H1 (cell line): ENCODE results near the gene NOC2L. TPM values are rescaled to one million over a fixed set of nuclear protein-coding genes. Genes with fewer than 3 reads are reported as not detected.

Source experiments
- CTCF ChIA-PET: fragments of 300-600 bp; sonication (Branson Sonifier 250); formaldehyde crosslinking; loops from one replicate; lab custom pipeline; 2021; ENCODE audit not compliant: partially characterized antibody; lab: Charles Lee
- POLR2A ChIA-PET: fragments of 300-600 bp; sonication (Branson Sonifier 250); formaldehyde crosslinking; loops from one replicate; lab custom pipeline; 2021; ENCODE audit warnings: inconsistent platforms; ENCODE audit not compliant: partially characterized antibody; lab: Charles Lee
- DNase-seq, 2 experiments: peaks; one replicate each; pipeline versions ENCODE4 v3.0.0 to v3.0.0-alpha.2; 2010 to 2022; ENCODE audit warnings: low spot score in 2 of 2, low read depth in 1 of 2, mixed read lengths in 1 of 2
- FAIRE-seq: peaks from 2 replicates; lab custom pipeline; 2011; peaks lifted over from hg19 to GRCh38; lab: Jason Lieb, UNC
- H2AFZ ChIP-seq: 2 replicates; pipeline ENCODE4 v1.8.1; 2012; ENCODE audit warnings: low read length, inconsistent platforms
- H2AK5ac ChIP-seq: 2 replicates; pipeline ENCODE4 v1.6.1; 2013; ENCODE audit warnings: low read depth, low read length
- H2BK120ac ChIP-seq: replicated peaks from 2 replicates; pipeline ENCODE3; 2013; ENCODE audit warnings: low read depth, low read length, inconsistent platforms
- H2BK12ac ChIP-seq: 2 replicates; pipeline ENCODE4 v1.6.1; 2013; ENCODE audit warnings: low read depth, low read length
- H2BK15ac ChIP-seq: 2 replicates; pipeline ENCODE4 v1.6.1; 2013; ENCODE audit warnings: low read length
- H2BK20ac ChIP-seq: 2 replicates; pipeline ENCODE4 v1.6.1; 2013; ENCODE audit warnings: low read length
- H2BK5ac ChIP-seq: 2 replicates; pipeline ENCODE4 v1.6.1; 2013; ENCODE audit warnings: low read depth, low read length
- H3K14ac ChIP-seq: 2 replicates; pipeline ENCODE4 v1.6.1; 2013; ENCODE audit warnings: inconsistent platforms; ENCODE audit not compliant: insufficient read length
- H3K18ac ChIP-seq: 2 replicates; pipeline ENCODE4 v1.6.1; 2013; ENCODE audit warnings: low read length; ENCODE audit errors: extremely low read depth
- H3K23ac ChIP-seq: 2 replicates; pipeline ENCODE4 v1.6.1; 2013; ENCODE audit warnings: inconsistent platforms; ENCODE audit not compliant: insufficient read length
- H3K23me2 ChIP-seq: 2 replicates; pipeline ENCODE4 v1.6.1; 2013; ENCODE audit warnings: low read depth, low read length
- H3K27ac ChIP-seq: 2 replicates; pipeline ENCODE4 v1.6.1; 2011; ENCODE audit warnings: low read depth, low read length, inconsistent platforms
- H3K27me3 ChIP-seq, 4 experiments: replicated peaks in 1 of 4; 1 replicate in 1 of 4; 2 replicates in 3 of 4; pipeline versions ENCODE4 v1.6.1 to v1.8.1; 2011 to 2013; ENCODE audit warnings: low read length in 3 of 4, mild to moderate bottlenecking in 3 of 4, inconsistent platforms in 2 of 4, mixed read lengths in 2 of 4, moderate library complexity in 1 of 4; ENCODE audit not compliant: control insufficient read depth in 3 of 4, insufficient read depth in 3 of 4; ENCODE audit errors: extremely low read depth in 1 of 4
- H3K36me3 ChIP-seq, 4 experiments: 2 replicates each; pipeline versions ENCODE4 v1.6.1 to v1.8.1; 2011 to 2013; ENCODE audit warnings: mild to moderate bottlenecking in 4 of 4, low read length in 3 of 4, moderate library complexity in 2 of 4, control low read depth in 1 of 4, inconsistent platforms in 1 of 4; ENCODE audit not compliant: insufficient read depth in 4 of 4, control insufficient read depth in 2 of 4
- H3K4ac ChIP-seq: replicated peaks from 2 replicates; pipeline ENCODE3; 2013; ENCODE audit warnings: low read length, low read depth, mixed read lengths, inconsistent platforms; ENCODE audit not compliant: insufficient read length
- H3K4me1 ChIP-seq, 4 experiments: replicated peaks in 1 of 4; 1 replicate in 1 of 4; 2 replicates in 3 of 4; pipeline versions ENCODE4 v1.6.1 to v1.8.1; 2011 to 2013; ENCODE audit warnings: low read length in 3 of 4, inconsistent platforms in 2 of 4, mixed read lengths in 1 of 4; ENCODE audit not compliant: insufficient read depth in 4 of 4, control insufficient read depth in 3 of 4
- H3K4me2 ChIP-seq, 2 experiments: 2 replicates each; pipeline versions ENCODE4 v1.6.1 to v1.8.1; 2011 to 2013; ENCODE audit warnings: low read depth in 2 of 2, low read length in 2 of 2, control low read depth in 1 of 2, inconsistent platforms in 1 of 2, mild to moderate bottlenecking in 1 of 2; ENCODE audit not compliant: insufficient read depth in 1 of 2
- H3K4me3 ChIP-seq, 4 experiments: fragments of 200-600, 300-600 bp in 1 of 4; sonication (generic), shearing (Covaris generic), sonication (Bioruptor Twin) in 1 of 4; 2 replicates each; pipeline versions ENCODE4 v1.5.1 to v1.8.1; 2011 to 2016; ENCODE audit warnings: low read length in 4 of 4, low read depth in 3 of 4, control low read depth in 2 of 4, inconsistent platforms in 2 of 4, mild to moderate bottlenecking in 2 of 4, mixed read lengths in 1 of 4, moderate library complexity in 1 of 4; ENCODE audit not compliant: insufficient read depth in 2 of 4; ENCODE audit errors: extremely low read depth in 1 of 4
- H3K56ac ChIP-seq: replicated peaks from 2 replicates; pipeline ENCODE3; 2013; ENCODE audit warnings: low read depth, mild to moderate bottlenecking, mixed read lengths, low read length, inconsistent platforms; ENCODE audit not compliant: insufficient read length
- H3K79me1 ChIP-seq: 2 replicates; pipeline ENCODE4 v1.6.1; 2013; ENCODE audit warnings: low read depth, low read length, control low read depth
- H3K79me2 ChIP-seq, 2 experiments: 2 replicates each; pipeline versions ENCODE4 v1.6.1 to v1.8.1; 2012 to 2013; ENCODE audit warnings: low read length in 2 of 2, mild to moderate bottlenecking in 2 of 2, inconsistent platforms in 1 of 2; ENCODE audit not compliant: insufficient read depth in 2 of 2, control insufficient read depth in 1 of 2
- H3K9ac ChIP-seq, 4 experiments: replicated peaks in 1 of 4; 1 replicate in 1 of 4; 2 replicates in 3 of 4; pipeline versions ENCODE4 v1.6.1 to v1.8.1; 2011 to 2013; ENCODE audit warnings: low read depth in 3 of 4, low read length in 3 of 4, control low read depth in 2 of 4, mild to moderate bottlenecking in 2 of 4, moderate library complexity in 2 of 4, inconsistent platforms in 1 of 4; ENCODE audit errors: extremely low read depth in 1 of 4
- H3K9me3 ChIP-seq, 2 experiments: 2 replicates each; pipeline versions ENCODE4 v1.6.1 to v1.8.1; 2012 to 2013; ENCODE audit warnings: mild to moderate bottlenecking in 2 of 2, moderate library complexity in 2 of 2, control low read depth in 1 of 2, inconsistent platforms in 1 of 2, low read depth in 1 of 2, low read length in 1 of 2, mixed read lengths in 1 of 2; ENCODE audit not compliant: insufficient read depth in 2 of 2
- H4K20me1 ChIP-seq, 2 experiments: replicated peaks in 1 of 2; 2 replicates each; pipeline versions ENCODE3 to v1.8.1; 2011 to 2013; ENCODE audit warnings: inconsistent platforms in 2 of 2, low read length in 2 of 2, mild to moderate bottlenecking in 1 of 2; ENCODE audit not compliant: insufficient read depth in 2 of 2, control insufficient read depth in 1 of 2
- H4K5ac ChIP-seq: 2 replicates; pipeline ENCODE4 v1.6.1; 2013; ENCODE audit warnings: low read length, low read depth, mixed read lengths, inconsistent platforms; ENCODE audit not compliant: insufficient read length
- H4K8ac ChIP-seq: 2 replicates; pipeline ENCODE4 v1.8.0; 2013; ENCODE audit warnings: mild to moderate bottlenecking, moderate library complexity, low read length, inconsistent platforms; ENCODE audit not compliant: insufficient read depth; ENCODE audit errors: extremely low read depth
- H4K91ac ChIP-seq: replicated peaks from 2 replicates; pipeline ENCODE3; 2013; ENCODE audit warnings: low read length, mixed read lengths, inconsistent platforms; ENCODE audit not compliant: insufficient read length
- ASH2L ChIP-seq: fragments of 200-600, 300-600 bp; sonication (generic); IDR thresholded peaks from one replicate; pipeline ENCODE4 v1.7.1; 2017; ENCODE audit warnings: low read length
- ATF3 ChIP-seq: IDR thresholded peaks from 2 replicates; pipeline ENCODE4 v1.6.1; 2011; ENCODE audit warnings: low read depth, mild to moderate bottlenecking, low read length; ENCODE audit not compliant: insufficient read depth
- BACH1 ChIP-seq: IDR thresholded peaks from 2 replicates; pipeline ENCODE4 v1.6.1; 2012; ENCODE audit warnings: low read length, improper control_type of control experiment
- EGR1 ChIP-seq: IDR thresholded peaks from 2 replicates; pipeline ENCODE4 v1.6.1; 2011; ENCODE audit warnings: low read depth, low read length, borderline replicate concordance
- KDM4A ChIP-seq: IDR thresholded peaks from one replicate; pipeline ENCODE4 v1.7.1; 2012; ENCODE audit warnings: low read depth, mild to moderate bottlenecking, moderate library complexity, low read length, inconsistent platforms; ENCODE audit not compliant: severe bottlenecking
- PHF8 ChIP-seq: fragments of 200-600 bp; sonication (generic); conservative IDR thresholded peaks from 2 replicates; pipeline ENCODE4 v1.7.1; 2012; ENCODE audit warnings: low read depth, mild to moderate bottlenecking, inconsistent platforms, low read length, moderate library complexity
- POLR2A ChIP-seq, 2 experiments: IDR thresholded peaks; 1 replicate in 1 of 2; 2 replicates in 1 of 2; pipeline ENCODE4 v1.6.1; 2011; ENCODE audit warnings: low read depth in 2 of 2, low read length in 2 of 2, mild to moderate bottlenecking in 2 of 2; ENCODE audit errors: control extremely low read depth in 1 of 2
- POLR2AphosphoS5 ChIP-seq: IDR thresholded peaks from 2 replicates; pipeline ENCODE4 v1.6.1; 2011; ENCODE audit warnings: low read depth, low read length
- RFX5 ChIP-seq: IDR thresholded peaks from 2 replicates; pipeline ENCODE4 v1.6.1; 2011; ENCODE audit warnings: low read depth, low read length, improper control_type of control experiment, borderline replicate concordance
- SIN3A ChIP-seq, 2 experiments: IDR thresholded peaks in 1 of 2; conservative IDR thresholded peaks in 1 of 2; 2 replicates each; pipeline ENCODE4 v1.6.1; 2011 to 2012; ENCODE audit warnings: low read length in 2 of 2, improper control_type of control experiment in 1 of 2, low read depth in 1 of 2, mild to moderate bottlenecking in 1 of 2
- SIX5 ChIP-seq: IDR thresholded peaks from 2 replicates; pipeline ENCODE4 v1.6.1; 2011; ENCODE audit warnings: mild to moderate bottlenecking, low read depth, low read length
- TCF12 ChIP-seq: IDR thresholded peaks from 2 replicates; pipeline ENCODE4 v1.6.1; 2011; ENCODE audit warnings: low read depth, mild to moderate bottlenecking, low read length
- WGBS, 2 experiments: shearing (Covaris generic) in 1 of 2; methylation state at CpG; one replicate each; pipeline versions ENCODE4 v1.1.6 to v1.1.7; 2013 to 2015; ENCODE audit warnings: low lambda C conversion rate in 2 of 2, mixed read lengths in 2 of 2, inconsistent platforms in 1 of 2, low coverage in 1 of 2, missing lambda C conversion rate in 1 of 2; ENCODE audit not compliant: insufficient replicate concordance in 2 of 2, insufficient coverage in 1 of 2, insufficient read length in 1 of 2; ENCODE audit errors: extremely low coverage in 1 of 2, missing lambda C conversion rate in 1 of 2; 5-methylcytosine and 5-hydroxymethylcytosine counted together
- polyA plus RNA-seq, 7 experiments: library from polyadenylated mRNA; depleted of rRNA in 3 of 7; stranded (reverse) in 5 of 7; unstranded in 2 of 7; fragments of >200 nt in 5 of 7; fragments of 200-250 nt in 2 of 7; gene quantifications; 1 replicate in 5 of 7; 2 replicates in 1 of 7; 4 replicates in 1 of 7; pipeline versions ENCODE4 v1.2.1 to v1.2.3, GENCODE V29; 2011 to 2013; ENCODE audit warnings: missing spikeins in 2 of 7, mixed read lengths in 2 of 7
- total RNA-seq: library from RNA; stranded (reverse); fragmentation: NEBNext Ultra II Directional; extraction: Animal tissue kit (Norgen Biotek cat#: 25700); gene quantifications from 2 replicates; pipeline ENCODE4 v1.2.1, GENCODE V29; 2021

The NOC2L gene
- total and polyA plus RNA-seq, 2 of the 8 experiments (the other 6 are each of a cell fraction or from before 2014, with no cell fraction given), result 74.7 to 130 TPM

- Histone ChIP-seq H2BK12ac (no peak overlapping the region), H3K27ac (no peak overlapping the region), H4K5ac (no peak overlapping the region), H2BK20ac (no peak overlapping the region), H3K4me3 (no peak overlapping the region), H3K27me3 (peaks cover 5 to 68% (median 45%) of the 10 kb centered on the region in 4 experiments), H3K79me2 (no peaks in the 10 kb centered on the region), H2AK5ac (no peak overlapping the region), H2BK15ac (no peak overlapping the region), H3K18ac (no peak overlapping the region), H3K4me1 (no peaks in the 10 kb centered on the region; a peak in 2 of 7 replicates), H4K91ac (no peak overlapping the region), H3K14ac (no peak overlapping the region), H3K23me2 (no peaks in the 10 kb centered on the region), H4K20me1 (peaks cover 6 to 11% of the 10 kb centered on the region in 2 experiments)
- no peak for DNase-seq
- WGBS, 2 experiments, result 85% methylated on average over 23 of the region's 25 CpGs; no CpG with 5 or more reads in 1 of the 2 experiments
- CTCF ChIA-PET, result interaction anchor here (0.6 to 2.0 kb wide), 8 partner anchors 8 to 350 kb away, joined by 3 to 18 read pairs (median 6); partner anchors contain the start of gene SAMD11
- POLR2A ChIA-PET, result interaction anchor here (1.1 to 2.2 kb wide), 4 partner anchors 12 to 163 kb away, joined by 3 to 7 read pairs (median 4); partner anchors contain the start of genes RNF223 and SAMD11
- no peak for FAIRE-seq
- TF ChIP-seq KDM4A, result no peak
- TF ChIP-seq EGR1, result no peak
- no peak for TF ChIP-seq RFX5
- no peak for TF ChIP-seq POLR2AphosphoS5
- TF ChIP-seq TCF12, result no peak
- no peak for TF ChIP-seq BACH1
- no peak for TF ChIP-seq ATF3
- TF ChIP-seq SIN3A (conservative IDR thresholded peaks at IDR 0.05 in 1 of 2, IDR thresholded peaks at IDR 0.05 in 1 of 2; ENCODE audit: low read depth in 1 of 2, low read length in 2 of 2), result no peak
- TF ChIP-seq ASH2L, result no peak
- no peak for TF ChIP-seq PHF8
- TF ChIP-seq SIX5, result no peak
- no peak for TF ChIP-seq POLR2A (IDR thresholded peaks at IDR 0.05; ENCODE audit: control extremely low read depth in 1 of 2, low read depth in 2 of 2, low read length in 2 of 2)
- TF ChIP-seq, all 59 proteins: peak for 0
- no peak overlapping the region for H3K4me2 ChIP-seq
- no peaks in the 10 kb centered on the region for H3K36me3 ChIP-seq
- H3K4ac ChIP-seq, result no peak overlapping the region
- H3K9ac ChIP-seq, result no peak overlapping the region
- H3K79me1 ChIP-seq, result no peaks in the 10 kb centered on the region
- H3K23ac ChIP-seq, result no peak overlapping the region
- no peak overlapping the region for H3K56ac ChIP-seq
- H2BK5ac ChIP-seq, result no peak overlapping the region
- H2BK120ac ChIP-seq, result no peak overlapping the region
- H2AFZ ChIP-seq, result no peak overlapping the region
- no peaks in the 10 kb centered on the region; a peak in 1 of 4 replicates for H3K9me3 ChIP-seq
- H4K8ac ChIP-seq, result no peak overlapping the region
Measured at GRCh38 chr1:910881-911721, 48.0 kb downstream of the NOC2L start.
